COLO668 (cell line): ENCODE results near the gene TMEM145.

ENCODE experiments used
- DNase-seq: peaks from one replicate; lab custom pipeline; 2025; ENCODE audit not compliant: unreplicated experiment; lab: John Stamatoyannopoulos, UW

TMEM145 gene

DNA sequence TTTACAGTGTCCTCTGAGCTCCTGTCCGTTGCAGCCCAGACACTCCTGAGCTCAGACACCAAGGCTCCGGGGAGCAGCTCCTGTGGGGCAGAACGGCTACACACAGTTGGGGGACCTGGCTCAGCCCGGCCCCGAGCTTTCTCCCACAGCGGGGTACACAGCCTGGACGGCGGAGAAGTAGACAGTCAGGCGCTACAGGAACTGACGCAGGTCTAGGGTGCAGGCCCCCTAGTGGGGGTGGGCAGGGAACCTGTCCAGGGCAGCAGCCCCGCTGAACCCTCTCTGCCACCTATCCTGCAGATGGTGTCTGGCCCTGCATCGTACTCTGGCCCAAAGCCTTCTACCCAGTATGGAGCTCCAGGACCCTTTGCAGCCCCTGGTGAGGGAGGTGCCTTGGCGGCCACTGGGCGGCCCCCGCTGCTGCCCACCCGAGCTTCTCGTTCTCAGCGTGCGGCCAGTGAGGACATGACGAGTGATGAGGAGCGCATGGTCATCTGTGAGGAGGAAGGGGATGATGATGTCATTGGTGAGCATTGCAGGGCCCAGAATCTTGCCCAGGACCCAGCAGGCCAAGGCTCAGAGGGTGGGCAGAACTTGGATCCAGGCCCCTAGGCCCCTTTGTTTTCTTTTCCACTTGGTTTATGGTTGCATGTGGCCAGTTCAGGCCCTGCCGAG, 24.1 kb upstream of the TMEM145 start:
- no peak for DNase-seq

DNA sequence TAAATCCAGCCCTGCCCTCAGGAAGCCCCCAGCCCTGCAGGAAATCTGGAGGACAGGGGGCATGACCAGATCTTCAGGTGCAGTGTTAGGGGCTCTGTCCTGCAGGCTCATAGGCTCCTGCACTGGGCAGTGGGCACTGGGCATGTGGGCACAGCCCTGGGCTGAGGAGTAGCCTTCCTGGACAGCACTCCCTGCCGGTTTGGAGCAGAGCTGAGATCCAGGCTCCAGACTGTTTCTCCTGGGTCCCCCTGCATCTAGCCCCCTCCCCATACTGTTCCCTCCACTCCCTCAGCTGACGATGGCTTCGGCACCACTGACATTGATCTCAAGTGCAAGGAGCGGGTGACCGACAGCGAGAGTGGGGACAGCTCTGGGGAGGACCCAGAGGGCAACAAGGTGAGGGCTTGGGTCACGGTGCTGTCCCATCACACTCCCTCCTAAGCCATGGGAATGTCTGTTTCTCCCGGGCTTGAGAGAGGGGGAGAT, 23.5 kb upstream of the TMEM145 start:
- no peak for DNase-seq

DNA sequence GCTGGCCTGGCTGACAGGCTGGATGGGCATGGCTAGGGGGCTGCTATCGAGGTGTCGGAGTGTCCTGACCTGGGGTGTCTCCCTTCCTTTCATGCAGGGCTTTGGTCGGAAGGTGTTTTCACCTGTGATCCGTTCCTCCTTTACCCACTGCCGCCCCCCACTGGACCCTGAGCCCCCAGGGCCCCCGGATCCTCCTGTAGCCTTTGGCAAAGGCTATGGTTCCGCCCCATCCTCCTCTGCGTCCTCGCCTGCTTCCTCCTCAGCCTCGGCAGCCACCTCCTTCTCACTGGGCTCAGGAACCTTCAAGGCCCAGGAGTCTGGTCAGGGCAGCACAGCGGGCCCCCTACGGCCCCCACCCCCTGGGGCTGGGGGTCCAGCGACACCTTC, 23.0 kb upstream of the TMEM145 start:
- DNase-seq = no peak

DNA sequence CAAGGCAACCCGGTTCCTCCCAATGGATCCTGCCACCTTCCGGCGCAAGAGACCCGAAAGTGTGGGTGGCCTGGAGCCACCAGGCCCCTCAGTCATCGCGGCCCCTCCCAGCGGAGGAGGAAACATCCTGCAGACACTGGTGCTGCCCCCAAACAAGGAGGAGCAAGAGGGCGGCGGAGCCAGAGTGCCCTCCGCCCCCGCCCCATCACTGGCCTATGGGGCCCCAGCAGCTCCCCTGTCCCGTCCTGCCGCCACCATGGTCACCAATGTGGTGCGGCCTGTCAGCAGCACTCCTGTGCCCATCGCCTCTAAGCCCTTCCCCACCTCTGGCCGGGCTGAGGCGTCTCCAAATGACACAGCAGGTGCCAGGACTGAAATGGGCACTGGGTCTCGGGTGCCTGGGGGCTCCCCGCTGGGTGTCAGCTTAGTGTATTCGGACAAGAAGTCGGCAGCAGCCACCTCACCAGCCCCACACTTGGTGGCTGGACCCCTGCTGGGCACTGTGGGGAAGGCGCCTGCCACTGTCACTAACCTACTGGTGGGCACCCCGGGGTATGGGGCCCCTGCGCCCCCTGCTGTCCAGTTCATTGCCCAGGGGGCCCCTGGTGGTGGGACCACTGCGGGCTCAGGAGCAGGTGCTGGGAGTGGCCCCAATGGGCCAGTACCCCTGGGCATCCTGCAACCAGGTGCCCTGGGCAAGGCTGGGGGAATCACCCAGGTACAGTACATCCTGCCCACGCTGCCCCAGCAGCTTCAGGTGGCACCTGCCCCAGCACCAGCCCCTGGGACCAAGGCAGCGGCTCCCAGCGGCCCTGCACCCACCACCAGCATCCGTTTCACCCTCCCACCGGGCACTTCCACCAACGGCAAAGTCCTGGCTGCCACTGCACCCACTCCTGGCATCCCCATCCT, 22.3 kb upstream of the TMEM145 start:
- DNase-seq = peak; percentile 43

DNA sequence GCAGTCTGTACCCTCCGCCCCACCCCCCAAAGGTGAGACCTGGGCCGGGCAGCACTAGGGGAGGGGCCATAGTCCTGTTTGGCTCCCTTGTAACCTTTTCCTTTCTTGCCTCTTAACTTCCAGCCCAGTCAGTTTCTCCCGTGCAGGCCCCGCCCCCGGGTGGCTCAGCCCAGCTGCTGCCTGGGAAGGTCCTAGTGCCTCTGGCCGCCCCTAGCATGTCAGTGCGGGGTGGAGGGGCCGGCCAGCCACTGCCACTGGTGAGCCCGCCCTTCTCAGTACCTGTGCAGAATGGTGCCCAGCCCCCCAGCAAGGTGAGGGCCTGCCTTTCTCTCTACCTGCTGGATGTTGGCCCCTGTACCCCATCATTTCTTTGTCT, 21.7 kb upstream of the TMEM145 start:
- no peak for DNase-seq

DNA sequence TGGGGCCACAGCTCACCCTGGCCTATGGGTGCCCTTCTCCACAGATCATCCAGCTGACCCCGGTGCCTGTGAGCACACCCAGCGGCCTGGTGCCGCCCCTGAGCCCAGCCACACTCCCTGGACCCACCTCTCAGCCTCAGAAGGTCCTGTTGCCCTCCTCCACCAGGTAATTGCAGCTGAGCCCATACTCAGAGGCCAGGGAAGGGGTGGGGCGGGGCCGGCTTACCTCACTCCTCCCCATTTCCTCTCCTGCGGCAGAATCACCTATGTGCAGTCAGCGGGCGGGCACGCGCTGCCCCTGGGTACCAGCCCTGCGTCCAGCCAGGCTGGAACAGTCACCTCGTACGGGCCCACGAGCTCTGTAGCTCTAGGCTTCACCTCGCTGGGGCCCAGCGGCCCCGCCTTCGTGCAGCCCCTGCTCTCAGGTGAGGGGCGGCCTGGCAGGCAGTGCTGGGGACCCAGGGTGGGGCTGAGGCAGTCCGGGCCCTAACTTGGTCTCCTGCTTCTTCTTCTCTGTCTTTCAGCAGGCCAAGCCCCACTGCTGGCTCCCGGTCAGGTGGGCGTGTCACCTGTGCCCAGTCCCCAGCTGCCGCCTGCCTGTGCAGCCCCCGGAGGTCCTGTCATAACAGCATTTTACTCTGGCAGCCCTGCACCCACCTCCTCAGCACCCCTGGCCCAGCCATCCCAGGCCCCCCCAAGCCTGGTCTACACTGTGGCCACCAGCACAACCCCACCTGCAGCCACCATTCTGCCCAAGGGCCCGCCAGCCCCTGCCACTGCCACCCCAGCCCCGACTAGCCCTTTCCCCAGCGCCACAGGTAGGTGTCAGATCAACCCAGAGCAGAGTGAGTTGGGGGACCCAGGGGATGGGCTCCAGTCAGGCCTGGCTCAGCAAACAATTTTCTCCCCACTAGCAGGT, 20.8 kb upstream of the TMEM145 start:
- DNase-seq = no peak

DNA sequence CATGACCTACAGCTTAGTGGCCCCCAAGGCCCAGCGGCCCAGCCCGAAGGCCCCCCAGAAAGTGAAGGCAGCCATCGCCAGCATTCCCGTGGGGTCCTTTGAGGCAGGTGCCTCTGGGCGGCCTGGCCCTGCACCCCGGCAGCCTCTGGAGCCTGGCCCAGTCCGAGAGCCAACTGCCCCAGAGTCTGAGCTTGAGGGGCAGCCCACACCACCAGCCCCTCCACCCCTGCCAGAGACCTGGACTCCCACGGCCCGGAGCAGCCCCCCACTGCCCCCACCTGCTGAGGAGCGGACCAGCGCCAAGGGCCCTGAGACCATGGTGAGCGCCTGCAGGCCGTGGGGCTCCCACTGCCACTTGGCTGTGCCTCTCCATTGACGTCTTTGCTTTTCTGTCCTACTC, 20.1 kb upstream of the TMEM145 start:
- no peak for DNase-seq

DNA sequence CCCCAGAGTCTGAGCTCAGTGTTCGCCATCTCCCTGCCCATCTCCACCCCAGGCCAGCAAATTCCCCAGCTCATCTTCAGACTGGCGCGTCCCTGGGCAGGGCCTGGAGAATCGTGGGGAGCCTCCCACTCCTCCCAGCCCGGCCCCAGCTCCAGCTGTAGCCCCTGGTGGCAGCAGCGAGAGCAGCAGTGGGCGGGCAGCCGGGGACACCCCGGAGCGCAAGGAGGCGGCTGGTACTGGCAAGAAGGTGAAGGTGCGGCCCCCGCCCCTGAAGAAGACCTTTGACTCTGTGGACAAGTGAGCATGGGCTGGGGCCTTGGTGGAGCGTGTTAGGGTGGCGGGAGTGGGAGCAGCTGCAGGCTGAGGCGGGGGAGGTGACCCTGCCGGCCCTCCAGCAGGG, 19.6 kb upstream of the TMEM145 start:
- DNase-seq = no peak

DNA sequence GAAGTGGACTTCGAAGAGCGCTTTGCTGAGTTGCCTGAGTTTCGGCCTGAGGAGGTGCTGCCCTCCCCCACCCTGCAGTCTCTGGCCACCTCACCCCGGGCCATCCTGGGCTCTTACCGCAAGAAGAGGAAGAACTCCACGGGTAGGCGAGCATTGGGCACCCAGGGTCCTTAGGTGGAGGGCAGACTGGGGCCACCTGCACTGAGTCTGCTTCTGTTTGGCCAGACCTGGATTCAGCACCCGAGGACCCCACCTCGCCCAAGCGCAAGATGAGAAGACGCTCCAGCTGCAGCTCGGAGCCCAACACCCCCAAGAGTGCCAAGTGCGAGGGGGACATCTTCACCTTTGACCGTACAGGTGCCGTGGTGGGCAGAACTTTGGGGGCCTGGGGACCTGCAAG, 19.2 kb upstream of the TMEM145 start:
- DNase-seq = no peak

DNA sequence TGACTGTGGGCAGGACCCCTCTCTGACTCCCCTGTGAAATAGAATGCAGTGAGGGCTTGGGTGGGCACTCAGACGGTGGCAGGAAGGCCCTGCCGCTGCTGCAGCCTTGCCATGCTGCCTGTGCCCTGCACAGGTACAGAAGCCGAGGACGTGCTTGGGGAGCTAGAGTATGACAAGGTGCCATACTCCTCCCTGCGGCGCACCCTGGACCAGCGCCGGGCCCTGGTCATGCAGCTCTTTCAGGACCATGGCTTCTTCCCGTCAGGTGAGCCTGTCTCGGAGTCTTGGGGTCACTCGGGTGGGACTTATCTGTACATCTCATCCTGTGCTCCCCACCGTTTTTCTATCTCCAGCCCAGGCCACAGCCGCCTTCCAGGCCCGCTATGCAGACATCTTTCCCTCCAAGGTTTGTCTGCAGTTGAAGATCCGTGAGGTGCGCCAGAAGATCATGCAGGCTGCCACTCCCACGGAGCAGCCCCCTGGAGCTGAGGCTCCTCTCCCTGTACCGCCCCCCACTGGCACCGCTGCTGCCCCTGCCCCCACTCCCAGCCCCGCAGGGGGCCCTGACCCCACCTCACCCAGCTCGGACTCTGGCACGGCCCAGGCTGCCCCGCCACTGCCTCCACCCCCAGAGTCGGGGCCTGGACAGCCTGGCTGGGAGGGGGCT, 18.5 kb upstream of the TMEM145 start:
- no peak for DNase-seq

DNA sequence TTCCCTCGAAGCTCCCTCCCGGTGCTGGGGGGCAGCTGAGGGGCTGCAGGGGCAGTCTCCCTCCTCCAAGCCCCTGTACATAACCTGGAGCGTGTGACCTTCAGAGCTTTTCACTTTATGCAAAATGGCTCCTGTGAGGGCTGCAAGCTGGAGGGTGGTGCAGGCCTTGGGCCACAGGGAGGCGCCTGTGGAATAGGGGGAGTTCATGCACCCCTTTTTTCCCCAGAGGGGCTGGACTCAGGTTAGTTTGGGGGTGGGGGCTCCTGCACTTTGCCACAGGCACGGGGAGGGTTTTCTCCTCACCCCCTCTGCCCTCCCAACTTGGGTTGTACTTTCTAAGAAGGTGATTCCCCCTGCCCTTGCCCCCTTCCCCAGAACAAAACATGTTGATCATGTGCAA, 17.8 kb upstream of the TMEM145 start:
- no peak for DNase-seq

DNA sequence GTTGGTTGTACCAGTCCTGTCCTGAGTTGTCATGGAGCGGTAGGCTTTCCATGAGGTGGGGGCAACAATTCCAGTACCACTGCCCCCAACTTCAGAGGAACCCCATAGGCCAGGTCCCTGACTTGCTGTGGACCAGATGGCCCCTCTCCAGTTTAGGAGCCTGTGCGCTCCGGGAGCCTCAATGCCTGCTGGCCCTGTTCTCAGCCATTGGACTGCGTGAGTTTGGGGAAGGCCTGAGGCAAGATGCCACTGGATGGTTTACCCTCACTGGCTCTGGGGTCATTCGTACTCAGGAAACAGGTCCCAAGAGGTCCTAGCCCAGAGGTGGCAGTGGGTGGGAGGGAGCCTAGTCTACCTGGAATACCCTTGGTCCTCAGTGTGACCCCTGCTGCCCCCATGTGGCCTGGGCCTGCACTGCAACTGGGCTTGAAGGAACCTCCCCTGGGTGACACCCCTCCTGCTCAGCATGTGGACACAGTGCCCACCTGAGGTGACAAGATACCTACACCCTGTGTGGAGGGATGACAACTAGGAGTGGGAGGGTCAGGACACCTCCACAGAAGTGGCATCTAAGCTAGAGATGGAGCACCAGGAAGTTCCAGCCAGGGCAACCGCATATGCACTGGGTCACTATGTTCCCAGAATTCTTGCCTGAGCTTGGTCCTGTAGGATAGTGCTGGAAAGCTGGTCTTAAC, 17.1 kb upstream of the TMEM145 start:
- peak; percentile 83 for DNase-seq

DNA sequence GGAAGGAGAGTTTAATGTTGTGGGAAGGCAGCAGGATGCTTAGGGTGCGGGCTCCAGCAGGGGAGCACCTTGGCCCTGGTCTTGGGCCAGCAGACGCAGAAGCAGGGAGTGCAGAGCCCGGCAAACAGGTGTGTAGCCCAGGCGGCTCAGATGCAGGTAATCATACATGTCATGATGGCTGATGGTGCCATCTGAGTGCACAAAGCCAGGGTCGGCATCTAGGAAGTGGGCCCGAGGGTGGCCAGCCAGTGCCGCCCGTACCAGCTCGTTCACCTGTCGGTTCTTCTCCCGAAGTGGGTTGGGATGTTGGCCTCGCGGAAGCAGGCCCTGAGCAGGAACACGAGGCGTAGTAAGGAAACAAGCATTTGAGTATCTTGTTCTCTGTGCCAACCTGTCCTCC, 16.1 kb upstream of the TMEM145 start:
- DNase-seq = no peak

DNA sequence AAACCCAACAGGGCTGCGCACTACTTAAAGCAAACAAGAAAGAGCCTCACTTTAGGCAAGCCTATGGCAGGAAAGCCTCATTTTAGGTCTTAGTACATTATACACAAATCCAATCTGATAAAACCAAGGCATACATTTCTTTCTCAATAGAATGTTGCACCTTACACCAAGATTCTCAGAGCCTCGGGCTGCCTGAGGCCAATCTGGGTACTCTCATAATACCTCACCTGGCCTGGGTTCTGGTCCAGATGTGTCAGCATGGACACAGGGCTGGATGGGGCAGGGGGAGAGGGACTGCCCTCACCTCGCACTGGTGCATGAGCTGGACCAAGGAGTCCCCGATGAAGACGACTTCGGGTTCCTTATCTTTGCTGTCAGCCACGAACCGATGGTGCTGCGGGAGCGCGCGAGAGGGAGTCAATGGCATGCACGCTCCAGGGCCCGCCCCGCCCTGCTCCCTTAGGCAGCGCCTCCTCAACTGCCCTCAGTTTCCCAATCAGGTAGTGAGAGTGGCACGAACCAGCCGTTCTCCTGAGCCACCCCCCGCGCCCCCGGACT, 11.4 kb upstream of the TMEM145 start, which contains the start of gene PRR19:
Gene PRR19 (plus strand): TSS at position 487 of the 558 bp plus-strand sequence. CDS start 7,453 bp downstream, outside the sequence.
- DNase-seq = peak; percentile 57

DNA sequence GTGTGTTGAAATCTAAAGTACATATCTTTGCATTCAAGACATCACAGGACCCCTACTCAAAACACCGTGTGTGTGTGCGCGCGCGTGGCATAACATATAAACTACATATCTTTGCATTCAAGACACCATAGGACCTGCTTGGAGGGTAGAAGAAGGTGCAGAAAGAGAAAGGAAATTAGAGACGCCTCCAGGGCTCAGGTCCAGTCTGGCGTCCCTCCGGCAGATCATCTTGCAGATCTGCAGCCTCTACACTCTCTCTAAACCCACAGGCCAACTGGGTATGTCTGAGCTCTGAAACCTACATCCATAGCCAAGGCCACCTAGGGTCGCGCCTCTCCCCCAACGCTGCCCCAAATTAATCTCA, 10.0 kb upstream of the TMEM145 start:
- no peak for DNase-seq

DNA sequence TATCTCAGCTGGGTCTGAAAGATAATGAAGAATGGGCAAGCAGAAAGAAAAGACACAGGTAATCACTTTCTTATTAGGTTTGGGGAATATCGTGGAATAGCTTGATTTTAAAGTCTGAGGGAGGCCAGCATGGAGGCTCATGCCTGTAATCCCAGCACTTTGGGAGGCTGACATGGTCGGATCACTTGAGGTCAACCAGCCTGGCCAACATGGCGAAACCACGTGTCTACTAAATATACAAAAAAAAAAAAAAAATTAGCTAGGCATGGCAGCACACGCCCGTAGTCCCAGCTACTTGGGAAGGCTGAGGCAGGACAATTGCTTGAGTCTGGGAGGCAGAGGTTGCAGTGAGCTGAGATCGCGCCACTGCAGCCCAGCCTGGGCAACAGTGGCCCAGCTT, 9.2 kb upstream of the TMEM145 start:
- DNase-seq = no peak

DNA sequence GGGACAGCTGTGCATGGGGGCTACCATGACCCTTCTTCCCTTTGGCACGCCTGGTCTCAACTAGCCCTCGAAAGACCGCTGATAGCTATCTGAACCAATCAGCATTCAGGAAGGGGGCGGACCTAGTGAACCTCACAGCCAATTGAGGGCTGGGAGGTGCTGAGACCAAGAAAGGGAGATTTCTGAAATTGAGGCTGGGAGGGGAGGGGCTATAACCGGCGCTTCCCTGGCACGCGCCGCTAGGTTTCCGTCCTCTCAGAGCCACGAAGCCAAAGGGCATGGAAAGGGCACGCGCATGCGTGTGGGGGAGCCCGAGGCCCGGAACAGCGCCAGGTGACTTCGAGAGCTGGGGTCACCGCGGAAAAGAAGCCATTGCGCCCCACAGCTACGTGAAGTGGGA, 6.5 kb upstream of the TMEM145 start:
- DNase-seq = no peak

DNA sequence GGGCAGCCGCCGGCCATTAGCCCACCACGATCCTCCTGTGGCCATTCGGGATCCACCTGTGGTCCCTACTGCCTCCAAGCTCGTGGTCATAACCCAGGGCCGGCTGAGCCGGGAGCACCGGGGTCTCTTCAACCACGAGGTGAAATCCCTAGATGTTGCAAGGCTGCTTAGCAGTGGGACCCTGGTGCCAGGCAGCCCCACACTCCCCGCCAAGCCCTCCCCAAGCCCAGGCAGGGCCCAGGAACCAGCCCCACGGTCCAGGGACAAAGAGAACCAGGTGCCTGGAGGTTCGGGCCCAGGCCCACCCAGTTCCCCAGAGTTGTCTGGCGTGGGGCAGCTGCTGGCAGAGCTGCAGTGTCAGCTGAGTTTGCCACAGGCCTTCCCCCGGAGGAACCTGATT, 3.4 kb upstream of the TMEM145 start:
- no peak for DNase-seq

DNA sequence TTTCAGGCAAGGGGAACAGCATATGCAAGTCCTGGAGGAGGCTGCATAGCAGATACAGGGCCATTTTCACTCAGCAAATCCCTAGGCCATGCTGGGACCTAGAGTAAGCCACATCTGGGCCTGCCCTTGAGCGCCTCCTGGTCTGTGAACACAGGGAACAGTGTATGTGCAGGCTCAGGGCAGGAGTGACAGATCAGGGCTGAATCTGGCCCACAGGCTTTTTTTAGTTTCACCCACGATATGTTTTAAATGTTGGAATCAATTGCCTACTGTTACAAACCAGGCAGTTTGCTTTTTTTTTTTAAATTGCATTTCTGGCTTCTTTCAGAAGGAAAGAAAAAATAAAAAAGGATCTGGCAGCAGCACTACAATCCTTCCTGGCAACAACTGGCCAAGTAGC, 1.5 kb upstream of the TMEM145 start:
- DNase-seq = peak; percentile 11

DNA sequence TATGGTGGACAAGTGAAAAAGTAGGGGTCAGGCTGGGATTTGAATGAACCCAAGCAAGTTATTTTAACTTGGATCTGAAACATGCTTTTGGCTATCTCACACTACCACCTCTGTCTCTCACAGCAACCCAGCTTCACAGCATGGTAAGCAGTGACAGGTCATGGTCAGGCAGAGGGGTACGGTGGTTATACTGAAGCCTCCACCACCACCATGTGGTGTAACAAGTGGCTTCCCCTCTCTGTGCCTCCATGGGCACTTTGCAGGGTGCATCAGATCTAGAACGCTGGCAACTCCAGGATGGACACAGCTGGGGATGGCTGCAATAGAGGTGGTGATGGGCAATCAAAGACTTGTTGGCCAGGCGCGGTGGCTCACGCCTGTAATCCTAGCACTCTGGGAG, 739 bp upstream of the TMEM145 start:
- DNase-seq = no peak
